ENCODE measurements around the gene ASH1L. TPM values are rescaled to one million over a fixed set of nuclear protein-coding genes. Genes with fewer than 3 reads are reported as not detected.
"Not testable (repeated sequence)": the region's sequence is repeated elsewhere in the genome, so short reads cannot be mapped to it uniquely, and the experiment has no call there.

ASH1L gene
- total RNA-seq, 1 donor from 2014 or later, result 44.0 TPM

DNA sequence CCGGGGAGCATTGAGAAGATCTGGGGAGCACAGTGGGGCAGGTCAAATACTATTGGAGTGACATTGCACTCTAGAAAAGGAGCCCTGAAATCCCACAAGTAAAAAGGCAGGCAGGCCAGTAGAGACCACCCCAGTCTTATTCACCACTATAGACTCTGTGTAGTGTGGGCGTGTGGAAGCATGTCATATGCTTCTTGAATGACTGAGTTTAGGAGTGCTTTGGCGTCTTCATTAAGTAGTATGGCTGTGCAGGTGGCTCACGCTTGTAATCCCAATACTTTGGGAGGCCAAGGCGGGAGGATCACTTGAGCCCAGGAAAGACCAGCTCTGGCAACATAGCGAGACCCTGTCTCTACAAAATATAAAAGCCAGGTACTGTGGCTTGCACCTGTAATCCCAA lies 21.2 kb upstream of the ASH1L start:
- DNase-seq (ENCODE audit: low spot score); H3K4me3 Mint-ChIP-seq; intact Hi-C loops (cut with micrococcal nuclease); H3K4me1 Mint-ChIP-seq (ENCODE audit: low read depth); H3K9me3 Mint-ChIP-seq; H3K36me3 Mint-ChIP-seq (ENCODE audit: low read depth); H3K27ac Mint-ChIP-seq; H3K27me3 Mint-ChIP-seq (ENCODE audit: insufficient read depth): not testable (repeated sequence)

DNA sequence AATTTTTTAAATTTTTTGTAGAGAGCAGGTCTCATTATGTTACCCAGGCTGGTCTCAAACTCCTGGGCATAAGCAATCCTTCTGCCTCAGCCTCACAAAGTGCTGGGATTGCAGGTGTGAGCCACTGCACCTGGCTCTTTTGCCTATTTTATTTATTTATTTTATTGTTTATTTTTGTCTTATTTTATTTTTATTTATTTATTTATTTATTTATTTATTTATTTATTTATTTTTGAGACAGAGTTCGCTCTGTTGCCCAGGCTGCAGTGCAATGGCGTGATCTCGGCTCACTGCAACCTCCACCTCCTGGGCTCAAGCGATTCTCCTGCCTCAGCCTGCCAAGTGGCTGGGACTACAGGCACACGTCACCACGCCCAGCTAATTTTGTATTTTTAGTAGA lies 13.0 kb upstream of the ASH1L start:
- H3K27me3 Mint-ChIP-seq (ENCODE audit: insufficient read depth); DNase-seq (ENCODE audit: low spot score); H3K27ac Mint-ChIP-seq; H3K4me3 Mint-ChIP-seq; intact Hi-C loops (cut with micrococcal nuclease); H3K36me3 Mint-ChIP-seq (ENCODE audit: low read depth); H3K4me1 Mint-ChIP-seq (ENCODE audit: low read depth); H3K9me3 Mint-ChIP-seq: not testable (repeated sequence)

- Mint-ChIP-seq H3K4me1 (ENCODE audit: low read depth) (peaks cover 10% of the 10 kb centered on the region), H3K36me3 (ENCODE audit: low read depth) (peaks cover 6% of the 10 kb centered on the region), H3K4me3 (no peak overlapping the region), H3K27me3 (ENCODE audit: insufficient read depth) (no peaks in the 10 kb centered on the region), H3K27ac (no peak overlapping the region), H3K9me3 (no peaks in the 10 kb centered on the region)
- intact Hi-C loops (cut with micrococcal nuclease), result no loop called here
- no peak for DNase-seq (ENCODE audit: low spot score)
Measured at GRCh38 chr1:155574077-155574476, 11.5 kb upstream of the ASH1L start.

DNA sequence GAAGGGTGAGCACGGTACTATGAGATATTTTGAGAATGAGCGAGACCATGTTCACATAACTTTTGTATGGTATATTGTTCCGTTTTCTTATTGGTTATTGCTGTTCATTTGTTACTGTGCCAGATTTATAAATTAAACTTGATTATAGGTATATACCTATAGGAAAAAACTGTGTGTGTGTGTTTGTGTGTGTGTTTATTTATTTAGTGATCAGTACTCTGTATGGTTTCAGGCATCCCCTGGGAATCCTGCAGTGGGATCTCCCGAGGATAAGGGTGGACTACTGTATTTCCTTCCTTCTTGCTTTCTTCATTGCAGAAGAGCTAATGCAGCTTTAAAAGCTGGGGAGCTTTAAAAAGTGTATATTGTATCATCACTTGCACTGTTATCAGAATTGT lies 8.0 kb upstream of the ASH1L start:
- Mint-ChIP-seq H3K4me3 (no peak overlapping the region), H3K27ac (no peak overlapping the region), H3K36me3 (ENCODE audit: low read depth) (peaks cover 11% of the 10 kb centered on the region), H3K9me3 (no peaks in the 10 kb centered on the region), H3K4me1 (ENCODE audit: low read depth) (peaks cover 10% of the 10 kb centered on the region), H3K27me3 (ENCODE audit: insufficient read depth) (no peaks in the 10 kb centered on the region)
- intact Hi-C loops (cut with micrococcal nuclease), result no loop called here
- no peak for DNase-seq (ENCODE audit: low spot score)

DNA sequence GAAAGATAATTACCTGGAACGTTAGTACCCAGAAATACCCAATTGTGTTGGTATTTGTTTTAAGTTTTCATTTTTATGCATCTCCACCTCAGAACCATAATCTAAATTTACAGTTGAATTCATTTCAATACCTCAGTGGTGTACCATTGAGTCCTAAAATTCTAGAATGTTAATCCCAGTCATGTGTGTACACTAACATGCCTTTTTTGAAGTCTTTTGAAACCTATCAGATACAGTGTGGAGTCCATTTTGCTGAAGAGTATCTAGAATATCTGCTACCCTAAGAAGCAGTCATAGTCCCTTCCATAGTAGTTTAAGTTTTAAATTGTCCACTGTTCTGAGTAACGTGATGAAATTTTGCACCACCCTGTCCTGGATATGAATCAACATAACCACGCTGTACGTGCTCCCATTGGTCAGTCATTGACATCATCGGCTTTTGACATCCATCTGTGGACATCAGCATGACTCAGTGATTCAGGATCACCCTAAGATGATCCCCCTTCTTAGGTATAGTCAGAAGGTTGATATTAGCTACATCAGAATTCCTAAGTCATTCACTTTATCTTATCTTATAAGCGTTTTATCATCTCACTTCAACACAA lies 7.5 kb upstream of the ASH1L start:
- Mint-ChIP-seq H3K27me3 (ENCODE audit: insufficient read depth) (no peaks in the 10 kb centered on the region), H3K36me3 (ENCODE audit: low read depth) (peaks cover 11% of the 10 kb centered on the region), H3K4me1 (ENCODE audit: low read depth) (peaks cover 7% of the 10 kb centered on the region), H3K9me3 (no peaks in the 10 kb centered on the region), H3K4me3 (no peak overlapping the region), H3K27ac (no peak overlapping the region)
- intact Hi-C loops (cut with micrococcal nuclease), result loop anchor here (10.0 kb wide), 1 partner anchor 55 kb away; no protein-coding TSS in a partner anchor
- no peak for DNase-seq (ENCODE audit: low spot score)

DNA sequence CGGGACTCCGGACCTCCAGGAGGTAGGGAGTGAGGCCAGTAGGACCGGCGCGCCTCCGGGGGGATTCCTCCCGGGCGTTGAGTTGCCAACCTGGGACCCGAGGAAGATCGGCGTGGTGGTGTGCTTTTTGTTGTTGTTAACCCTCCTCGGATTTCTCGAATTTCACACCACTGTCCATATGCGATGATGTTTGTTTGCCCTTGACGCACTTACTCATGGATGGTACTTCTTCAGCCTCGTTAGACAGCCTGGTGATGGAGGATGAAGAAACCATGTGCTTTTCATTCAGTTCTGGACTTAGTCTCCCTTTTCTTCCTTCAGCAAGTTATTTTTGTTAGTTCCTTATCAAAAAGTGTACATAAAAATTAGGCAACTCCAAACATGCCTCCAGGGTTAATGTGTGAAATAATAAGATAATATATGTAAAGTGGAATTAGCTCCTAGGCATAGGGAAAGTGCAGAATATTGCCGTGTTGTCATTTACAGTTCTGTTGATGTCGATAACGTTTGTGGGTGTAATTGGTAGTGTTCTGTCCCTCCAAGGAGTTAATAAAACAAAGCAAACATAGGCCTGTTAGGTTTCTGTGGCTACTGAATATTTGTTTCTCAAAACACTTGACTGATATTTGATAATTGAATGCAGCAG lies 897 bp upstream of the ASH1L start:
- Mint-ChIP-seq H3K4me3 (peak overlapping the region; percentile 96), H3K36me3 (ENCODE audit: low read depth) (peaks cover 16% of the 10 kb centered on the region), H3K27ac (peak overlapping the region; percentile 99), H3K4me1 (ENCODE audit: low read depth) (peaks cover 22% of the 10 kb centered on the region)
- DNase-seq (ENCODE audit: low spot score); H3K27me3 Mint-ChIP-seq (ENCODE audit: insufficient read depth); H3K9me3 Mint-ChIP-seq: not testable (repeated sequence)
- intact Hi-C loops (cut with micrococcal nuclease), result loop anchor here (1.0 to 10.0 kb wide), 6 partner anchors 27 to 371 kb away; no protein-coding TSS in a partner anchor

DNA sequence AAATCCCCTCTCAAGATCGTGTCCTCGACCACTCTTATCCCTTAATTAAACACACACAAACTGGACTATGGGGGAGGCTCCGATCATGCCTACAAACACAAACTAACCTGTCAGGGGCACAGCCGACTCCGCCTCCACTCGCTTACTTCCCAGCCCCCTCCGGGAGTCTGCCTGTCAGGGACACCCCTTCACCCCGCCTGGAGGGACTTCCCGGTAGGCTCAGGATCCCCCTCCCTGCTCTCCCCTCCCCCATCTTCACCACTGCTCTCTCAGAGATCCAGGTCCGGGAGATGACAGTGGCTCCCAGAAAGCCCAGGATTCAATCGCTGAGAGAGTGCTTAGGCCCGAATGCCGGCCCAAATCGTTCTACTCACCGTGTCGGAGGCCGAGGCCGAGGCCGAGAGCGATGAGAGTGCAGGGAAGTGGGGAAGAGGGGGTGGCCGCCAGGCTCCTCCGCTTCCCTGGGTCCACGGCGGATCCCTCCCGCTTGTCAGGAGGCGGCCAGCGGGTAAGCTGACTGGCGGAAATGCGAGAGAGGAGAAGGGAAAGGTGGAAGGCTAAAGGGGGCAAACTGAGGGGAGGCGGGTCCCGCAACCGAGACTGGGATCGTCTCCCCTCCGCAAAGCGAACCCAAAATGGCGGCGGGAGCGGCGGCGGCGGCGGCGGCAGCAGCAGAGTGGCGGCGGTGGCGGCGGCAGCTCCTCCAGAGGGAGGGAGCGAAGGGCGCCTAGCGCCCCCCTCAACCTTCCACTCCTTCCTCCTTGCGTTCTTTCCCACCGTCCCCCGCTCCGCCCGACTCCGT lies 623 bp downstream of the ASH1L start:
- H3K27me3 Mint-ChIP-seq (ENCODE audit: insufficient read depth); H3K9me3 Mint-ChIP-seq: not testable (repeated sequence)
- Mint-ChIP-seq H3K36me3 (ENCODE audit: low read depth) (peaks cover 16% of the 10 kb centered on the region), H3K27ac (peak overlapping the region; percentile 99), H3K4me1 (ENCODE audit: low read depth) (peaks cover 27% of the 10 kb centered on the region), H3K4me3 (peak overlapping the region; percentile 96)
- DNase-seq (ENCODE audit: low spot score), result peak; percentile 45
- intact Hi-C loops (cut with micrococcal nuclease), result loop anchor here (2.0 to 10.0 kb wide), 4 partner anchors 47 to 370 kb away; no protein-coding TSS in a partner anchor

DNA sequence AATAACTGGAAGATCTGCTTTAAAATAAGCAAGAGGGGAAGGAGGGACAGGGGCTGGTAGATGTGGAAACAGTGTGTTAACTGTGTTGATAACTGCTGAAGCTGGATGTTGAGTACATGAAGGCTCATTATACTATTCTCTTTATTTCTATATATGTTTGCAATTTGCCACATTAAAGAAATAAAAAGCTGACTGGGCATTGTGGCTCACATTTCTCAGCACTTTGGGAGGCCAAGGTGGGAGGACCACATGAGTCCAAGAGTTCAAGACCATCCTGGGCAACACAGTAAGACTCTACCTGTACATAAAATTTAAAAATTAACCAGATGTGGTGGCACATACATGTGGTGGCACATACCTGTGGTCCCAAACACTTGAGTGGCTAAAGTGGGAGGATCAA lies 6.7 kb downstream of the ASH1L start:
- DNase-seq (ENCODE audit: low spot score), result no peak
- Mint-ChIP-seq H3K9me3 (no peaks in the 10 kb centered on the region), H3K27ac (no peak overlapping the region), H3K4me1 (ENCODE audit: low read depth) (peaks cover 26% of the 10 kb centered on the region), H3K4me3 (no peak overlapping the region), H3K27me3 (ENCODE audit: insufficient read depth) (no peaks in the 10 kb centered on the region), H3K36me3 (ENCODE audit: low read depth) (peaks cover 18% of the 10 kb centered on the region)
- intact Hi-C loops (cut with micrococcal nuclease), result no loop called here

- no peak overlapping the region for H3K4me3 Mint-ChIP-seq
- H3K36me3 Mint-ChIP-seq (ENCODE audit: low read depth), result peaks cover 11% of the 10 kb centered on the region
- H3K4me1 Mint-ChIP-seq (ENCODE audit: low read depth), result peaks cover 15% of the 10 kb centered on the region
- intact Hi-C loops (cut with micrococcal nuclease), result no loop called here
- no peaks in the 10 kb centered on the region for H3K9me3 Mint-ChIP-seq
- no peaks in the 10 kb centered on the region for H3K27me3 Mint-ChIP-seq (ENCODE audit: insufficient read depth)
- peak overlapping the region; percentile 37 for H3K27ac Mint-ChIP-seq
- no peak for DNase-seq (ENCODE audit: low spot score)
Measured at GRCh38 chr1:155553349-155553748, 9.3 kb downstream of the ASH1L start.

GRCh38 chr1:155548706-155549105 lies 13.9 kb downstream of the ASH1L start:
- intact Hi-C loops (cut with micrococcal nuclease), result no loop called here
- Mint-ChIP-seq H3K36me3 (ENCODE audit: low read depth) (peaks cover 6% of the 10 kb centered on the region), H3K4me1 (ENCODE audit: low read depth) (peaks cover 17% of the 10 kb centered on the region), H3K27me3 (ENCODE audit: insufficient read depth) (no peaks in the 10 kb centered on the region), H3K4me3 (no peak overlapping the region), H3K27ac (no peak overlapping the region), H3K9me3 (no peaks in the 10 kb centered on the region)
- DNase-seq (ENCODE audit: low spot score), result no peak

DNA sequence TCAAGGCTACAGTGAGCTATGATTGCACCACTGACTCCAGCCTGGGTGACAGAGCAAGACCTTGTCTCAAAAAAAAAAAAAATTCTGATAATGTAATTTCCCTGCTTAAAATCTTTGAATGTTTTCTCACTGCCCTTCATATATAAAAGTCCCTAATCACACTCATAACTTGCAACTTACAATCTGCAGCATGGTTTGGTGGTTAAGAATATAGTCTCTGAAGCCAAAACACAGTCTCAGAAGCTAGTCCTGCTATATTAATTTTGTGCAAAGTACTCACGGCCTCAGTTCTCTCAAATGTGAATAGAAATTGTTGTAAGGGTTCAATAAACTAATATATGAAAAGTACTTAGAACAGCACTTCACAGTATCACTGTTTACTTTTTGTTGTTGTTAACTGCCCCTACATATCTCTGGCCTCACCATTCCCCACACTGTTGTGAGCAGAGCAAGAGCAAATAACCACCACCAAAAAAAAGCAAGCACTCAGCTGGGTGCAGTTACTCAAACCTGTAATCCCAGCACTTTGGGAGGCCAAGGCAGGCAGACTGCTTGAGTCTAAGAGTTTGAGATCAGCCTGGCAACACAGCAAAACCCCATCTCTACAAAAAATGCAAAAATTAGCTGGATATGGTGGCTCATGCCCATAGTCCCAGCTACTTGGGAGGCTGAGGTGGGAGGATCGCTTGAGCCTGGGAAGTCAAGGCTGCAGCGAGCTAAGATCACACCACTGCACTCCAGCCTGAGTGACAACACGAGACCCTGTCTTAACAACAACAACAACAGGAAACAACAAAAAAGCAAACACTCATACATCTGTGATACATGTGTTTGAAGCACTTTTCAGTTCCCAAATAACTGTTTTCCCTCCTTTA lies 22.4 kb downstream of the ASH1L start:
- Mint-ChIP-seq H3K9me3 (no peaks in the 10 kb centered on the region), H3K4me3 (peak overlapping the region; percentile 49), H3K27me3 (ENCODE audit: insufficient read depth) (no peaks in the 10 kb centered on the region), H3K27ac (peak overlapping the region; percentile 93), H3K36me3 (ENCODE audit: low read depth) (peaks cover 7% of the 10 kb centered on the region), H3K4me1 (ENCODE audit: low read depth) (peaks cover 54% of the 10 kb centered on the region)
- no peak for DNase-seq (ENCODE audit: low spot score)
- intact Hi-C loops (cut with micrococcal nuclease), result no loop called here

DNA sequence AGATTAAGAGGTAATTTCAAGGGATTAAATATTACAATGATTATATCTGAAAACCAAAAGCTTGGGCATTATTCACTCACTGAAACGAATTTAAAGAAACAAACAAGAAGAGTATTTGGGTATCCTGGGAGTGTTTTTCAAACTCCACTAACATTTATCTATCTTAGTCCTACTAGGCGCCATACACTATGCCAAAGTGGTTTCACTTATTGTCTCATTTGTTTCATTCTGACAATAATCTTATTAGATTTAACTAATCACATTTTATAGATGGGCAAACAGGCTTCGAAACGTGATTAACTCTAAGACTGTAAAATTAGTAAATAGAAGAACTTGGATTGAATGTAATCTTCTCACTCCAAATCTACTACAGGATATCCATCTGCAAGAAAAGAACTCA lies 25.4 kb downstream of the ASH1L start:
- intact Hi-C loops (cut with micrococcal nuclease), result loop anchor here (2.0 kb wide), 1 partner anchor 72 kb away; no protein-coding TSS in a partner anchor
- peaks cover 70% of the 10 kb centered on the region for H3K4me1 Mint-ChIP-seq (ENCODE audit: low read depth)
- no peaks in the 10 kb centered on the region for H3K27me3 Mint-ChIP-seq (ENCODE audit: insufficient read depth)
- DNase-seq (ENCODE audit: low spot score), result no peak
- no peak overlapping the region for H3K4me3 Mint-ChIP-seq
- H3K36me3 Mint-ChIP-seq (ENCODE audit: low read depth), result peaks cover 20% of the 10 kb centered on the region
- peak overlapping the region; percentile 95 for H3K27ac Mint-ChIP-seq
- no peaks in the 10 kb centered on the region for H3K9me3 Mint-ChIP-seq
